ENCODE results near the gene PTPN6. TPM values are rescaled to one million over a fixed set of nuclear protein-coding genes. Genes with fewer than 3 reads are reported as not detected.

PTPN6 gene
- total RNA-seq, 1 donor from 2014 or later = 70.2 TPM

- Mint-ChIP-seq H3K9me3 (ENCODE audit: low read depth) (no peaks in the 10 kb centered on the region), H3K27ac (peak overlapping the region; percentile 30), H3K27me3 (no peaks in the 10 kb centered on the region), H3K36me3 (ENCODE audit: insufficient read depth) (peaks cover 31% of the 10 kb centered on the region), H3K4me1 (ENCODE audit: low read depth) (peaks cover 17% of the 10 kb centered on the region), H3K4me3 (ENCODE audit: low read depth) (no peak overlapping the region)
- no peak for TF ChIP-seq CTCF (IDR thresholded peaks at IDR 0.05; ENCODE audit: unreplicated experiment)
- no peak for DNase-seq (ENCODE audit: low spot score, unreplicated experiment)
Observed at GRCh38 chr12:6977653-6978052, 26.5 kb downstream of the PTPN6 start.

GRCh38 chr12:6978188-6978587, 27.0 kb downstream of the PTPN6 start:
- Mint-ChIP-seq H3K27ac (peak overlapping the region; percentile 72), H3K27me3 (no peaks in the 10 kb centered on the region), H3K4me1 (ENCODE audit: low read depth) (peaks cover 17% of the 10 kb centered on the region), H3K36me3 (ENCODE audit: insufficient read depth) (peaks cover 32% of the 10 kb centered on the region), H3K4me3 (ENCODE audit: low read depth) (no peak overlapping the region), H3K9me3 (ENCODE audit: low read depth) (no peaks in the 10 kb centered on the region)
- TF ChIP-seq CTCF (IDR thresholded peaks at IDR 0.05; ENCODE audit: unreplicated experiment) = no peak
- no peak for DNase-seq (ENCODE audit: low spot score, unreplicated experiment)

GRCh38 chr12:6978611-6979011, 27.5 kb downstream of the PTPN6 start:
- DNase-seq (ENCODE audit: low spot score, unreplicated experiment) = no peak
- Mint-ChIP-seq H3K27ac (peak overlapping the region; percentile 72), H3K27me3 (no peaks in the 10 kb centered on the region), H3K9me3 (ENCODE audit: low read depth) (no peaks in the 10 kb centered on the region), H3K36me3 (ENCODE audit: insufficient read depth) (peaks cover 34% of the 10 kb centered on the region), H3K4me1 (ENCODE audit: low read depth) (peaks cover 17% of the 10 kb centered on the region), H3K4me3 (ENCODE audit: low read depth) (no peak overlapping the region)
- no peak for TF ChIP-seq CTCF (IDR thresholded peaks at IDR 0.05; ENCODE audit: unreplicated experiment)

- DNase-seq (ENCODE audit: low spot score, unreplicated experiment) = no peak
- peaks cover 33% of the 10 kb centered on the region for H3K36me3 Mint-ChIP-seq (ENCODE audit: insufficient read depth)
- H3K4me1 Mint-ChIP-seq (ENCODE audit: low read depth) = peaks cover 17% of the 10 kb centered on the region
- H3K27ac Mint-ChIP-seq = peak overlapping the region; percentile 72
- TF ChIP-seq CTCF (IDR thresholded peaks at IDR 0.05; ENCODE audit: unreplicated experiment) = no peak
- no peaks in the 10 kb centered on the region for H3K27me3 Mint-ChIP-seq
- no peak overlapping the region for H3K4me3 Mint-ChIP-seq (ENCODE audit: low read depth)
- no peaks in the 10 kb centered on the region for H3K9me3 Mint-ChIP-seq (ENCODE audit: low read depth)
Observed at GRCh38 chr12:6979021-6979420, 27.9 kb downstream of the PTPN6 start.

- Mint-ChIP-seq H3K27me3 (no peaks in the 10 kb centered on the region), H3K4me1 (ENCODE audit: low read depth) (peaks cover 17% of the 10 kb centered on the region), H3K27ac (peak overlapping the region; percentile 22), H3K4me3 (ENCODE audit: low read depth) (no peak overlapping the region), H3K36me3 (ENCODE audit: insufficient read depth) (peaks cover 33% of the 10 kb centered on the region), H3K9me3 (ENCODE audit: low read depth) (no peaks in the 10 kb centered on the region)
- no peak for DNase-seq (ENCODE audit: low spot score, unreplicated experiment)
- no peak for TF ChIP-seq CTCF (IDR thresholded peaks at IDR 0.05; ENCODE audit: unreplicated experiment)
Observed at GRCh38 chr12:6979453-6979852, 28.3 kb downstream of the PTPN6 start.
